Activated gamma-delta T cell treated with anti-CD3 and anti-CD28 coated beads, Interleukin-2, amount 50 U/mL, for 16 hours (primary cell): ENCODE data around the gene RAB11FIP3.

Experiments used
- DNase-seq: peaks from one replicate; pipeline ENCODE4 v3.0.0-alpha.2; 2020; ENCODE audit warnings: low read depth

Gene RAB11FIP3

DNA sequence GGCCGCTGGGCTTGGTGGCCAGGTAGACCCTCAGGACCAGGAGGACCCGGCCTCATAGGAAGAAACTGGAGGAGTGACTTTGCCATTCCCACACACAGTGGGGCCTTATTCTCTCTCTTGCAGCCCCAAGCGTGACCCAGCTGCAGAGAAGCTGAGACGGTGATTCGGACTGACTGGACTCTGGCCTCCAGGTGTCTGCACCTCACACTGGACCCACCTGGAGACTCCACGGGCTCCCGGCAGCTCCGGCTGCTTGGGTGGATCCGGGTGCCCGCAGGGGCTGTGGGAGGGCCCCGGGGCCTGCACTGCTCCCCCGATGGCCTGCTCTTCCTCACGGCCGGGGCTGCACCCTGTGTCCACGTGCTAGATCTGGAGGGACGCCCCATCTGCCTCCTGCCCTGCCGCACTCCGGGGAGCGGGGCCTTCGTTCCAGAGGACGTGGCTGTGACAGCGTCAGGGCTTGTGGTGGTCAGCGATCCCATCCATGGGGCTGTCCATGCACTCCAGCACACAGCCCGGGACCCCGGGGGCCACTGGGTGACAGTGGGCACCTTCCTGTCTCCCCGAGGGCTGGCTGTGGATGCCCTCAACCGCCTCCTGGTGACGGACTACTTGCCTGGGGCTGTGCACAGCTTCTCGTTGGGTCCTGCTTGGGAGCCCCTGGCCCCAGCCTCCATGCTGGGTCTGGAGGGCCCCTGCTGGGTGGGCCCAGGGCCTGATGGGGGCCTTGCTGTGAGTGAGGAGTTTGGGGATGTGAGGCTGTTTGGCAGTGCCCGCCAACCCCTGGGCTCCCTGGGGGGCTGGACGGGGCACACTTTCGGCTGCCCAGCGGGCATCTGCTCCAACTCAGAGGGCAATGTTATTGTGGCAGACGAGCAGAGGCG, 142.2 kb downstream of the RAB11FIP3 start:
- no peak for DNase-seq

DNA sequence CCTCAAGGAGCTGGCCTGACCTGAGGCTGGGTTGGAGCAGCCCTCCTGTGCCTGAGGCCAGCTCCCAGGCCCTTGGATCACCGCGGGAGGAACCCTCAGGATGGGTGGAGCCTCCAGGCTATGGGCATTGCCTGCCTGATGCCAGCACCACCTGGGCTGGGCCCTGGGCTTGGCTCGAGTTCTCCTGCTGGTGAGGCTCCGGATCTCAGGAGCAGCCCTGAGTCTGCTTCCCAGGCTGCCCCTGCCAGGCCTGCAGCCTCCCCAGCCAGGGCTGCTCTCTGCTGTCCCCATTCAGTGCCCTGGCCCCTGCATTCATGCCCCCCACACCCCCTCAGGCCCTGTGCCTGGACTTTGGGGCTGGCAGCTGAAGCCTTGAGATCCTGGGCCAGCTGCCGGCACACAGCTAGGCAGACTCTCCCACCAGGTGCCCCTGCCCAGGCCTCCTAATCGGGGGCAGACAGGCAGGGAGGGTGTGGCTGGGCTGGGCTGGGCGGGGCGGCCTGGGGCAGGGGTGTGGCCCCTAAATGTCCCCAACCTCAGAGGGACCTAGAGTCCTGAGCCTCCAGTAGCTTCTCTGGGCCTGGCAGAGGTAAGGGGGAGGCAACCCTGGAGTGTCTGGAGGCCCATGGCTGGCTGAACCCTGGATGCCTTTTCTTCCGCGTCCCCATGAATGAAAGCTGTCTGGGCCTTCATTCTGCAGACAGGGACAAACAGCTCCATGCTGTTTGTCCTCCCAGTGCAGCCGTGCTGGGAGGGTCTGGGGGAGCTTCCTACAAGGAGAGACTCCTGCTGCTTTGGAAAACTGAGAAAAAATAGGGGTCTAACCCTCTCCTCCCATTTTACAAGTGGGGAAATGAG, 143.2 kb downstream of the RAB11FIP3 start:
- no peak for DNase-seq

DNA sequence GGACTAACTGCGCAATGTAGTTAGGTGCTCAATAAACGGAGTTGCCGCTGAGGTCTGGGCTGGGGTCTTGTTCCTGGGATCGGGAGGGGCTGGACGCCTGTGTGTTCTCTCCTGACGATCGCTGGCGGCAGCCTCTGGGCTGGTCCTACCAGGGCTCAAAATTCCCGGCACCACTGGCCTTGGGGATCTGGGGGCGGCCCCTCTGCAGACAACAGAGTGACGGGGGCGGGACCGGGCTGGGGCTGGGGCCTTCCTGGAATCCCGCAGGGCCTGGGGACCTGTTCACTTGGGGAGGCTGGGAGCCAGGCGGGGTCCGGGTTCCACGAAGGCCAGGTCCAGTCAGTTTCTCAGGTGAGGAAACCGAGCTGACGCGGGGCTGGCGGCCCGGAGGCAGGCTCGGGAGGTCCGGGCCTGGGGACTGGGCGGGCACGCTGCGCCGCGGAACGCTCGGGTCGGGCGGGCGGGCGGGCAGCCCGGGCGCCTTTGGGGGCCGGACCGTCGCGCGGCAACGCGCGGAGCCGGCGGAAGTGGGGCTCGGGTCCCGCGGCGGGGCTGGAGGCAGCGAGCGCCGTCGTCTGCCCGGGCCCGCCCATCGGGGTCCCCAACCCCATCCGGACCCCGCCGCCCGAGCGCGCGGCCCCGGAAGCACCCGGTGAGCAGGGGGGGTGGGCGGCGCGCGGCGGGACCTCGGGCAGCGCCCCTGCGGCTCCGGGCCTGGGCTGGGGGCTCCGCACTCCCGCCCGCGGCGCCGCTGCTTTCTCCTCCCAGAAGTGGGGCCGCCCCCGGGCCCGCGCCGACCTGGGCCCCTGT, 144.2 kb downstream of the RAB11FIP3 start, which contains the start of gene PIGQ:
Gene PIGQ, plus strand, starts transcription at position 524 of the 810 bp plus-strand sequence. CDS start 4,107 bp downstream, outside the sequence.
- peak; percentile 39 for DNase-seq
